ENCODE data around the gene DLG2. TPM values are rescaled to one million over a fixed set of nuclear protein-coding genes. Genes with fewer than 3 reads are reported as not detected.

Gene DLG2
- total and polyA plus RNA-seq, 4 donors: 0.30 to 5.5 (median 0.68) TPM

DNA sequence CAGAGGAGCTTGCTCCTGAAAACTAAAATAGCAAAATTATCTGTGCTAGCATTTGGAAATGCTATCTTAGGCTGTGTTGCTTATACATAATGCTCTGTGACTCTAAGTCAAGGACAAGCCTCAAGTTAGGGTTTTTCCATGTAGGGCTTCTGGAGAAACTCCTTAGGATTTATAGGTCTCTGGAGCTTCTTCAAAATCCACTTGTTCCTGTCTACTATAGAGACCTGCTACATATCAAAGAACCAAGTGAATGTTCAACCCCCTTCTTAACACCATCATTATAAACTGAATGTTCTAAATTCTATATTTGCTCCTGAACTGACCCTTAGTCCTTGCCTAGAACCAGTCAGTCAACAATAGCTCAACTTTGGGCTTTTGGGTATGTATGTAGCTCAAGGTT lies 1817.9 kb downstream of the DLG2 start:
- no peaks in the 10 kb centered on the region for H3K4me1 ChIP-seq (ENCODE audit: control insufficient read depth in 4 of 4, insufficient read depth in 4 of 4, low read length in 3 of 4)
- H3K36me3 ChIP-seq (ENCODE audit: control insufficient read depth in 4 of 4, insufficient read depth in 3 of 4, low read depth in 1 of 4, low read length in 3 of 4): no peaks in the 10 kb centered on the region
- H3K27me3 ChIP-seq (ENCODE audit: control insufficient read depth in 4 of 4, insufficient read depth in 4 of 4, low read length in 3 of 4): no peaks in the 10 kb centered on the region
- DNase-seq (ENCODE audit: low spot score): no peak
- no peak overlapping the region for H3K9ac ChIP-seq (ENCODE audit: low read depth in 1 of 2, low read length in 2 of 2)
- TF ChIP-seq YY1 (IDR thresholded peaks at IDR 0.05) (no peak), NR2F2 (IDR thresholded peaks at IDR 0.05) (no peak), HNF4G (IDR thresholded peaks at IDR 0.05) (no peak), RXRA (IDR thresholded peaks at IDR 0.05) (no peak), EGR1 (IDR thresholded peaks at IDR 0.05; ENCODE audit: low read depth in 2 of 2) (no peak), FOXA2 (IDR thresholded peaks at IDR 0.05) (no peak), TAF1 (conservative IDR thresholded peaks at IDR 0.05) (no peak), GABPA (IDR thresholded peaks at IDR 0.05 in 1 of 2, conservative IDR thresholded peaks at IDR 0.05 in 1 of 2) (no peak), SP1 (IDR thresholded peaks at IDR 0.05) (no peak), RAD21 (IDR thresholded peaks at IDR 0.05) (no peak), FOXA1 (IDR thresholded peaks at IDR 0.05) (no peak), JUND (IDR thresholded peaks at IDR 0.05) (no peak)
- TF ChIP-seq, protein P1, sequence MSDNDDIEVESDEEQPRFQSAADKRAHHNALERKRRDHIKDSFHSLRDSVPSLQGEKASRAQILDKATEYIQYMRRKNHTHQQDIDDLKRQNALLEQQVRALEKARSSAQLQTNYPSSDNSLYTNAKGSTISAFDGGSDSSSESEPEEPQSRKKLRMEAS (IDR thresholded peaks at IDR 0.05): no peak
- TF ChIP-seq, protein P2, sequence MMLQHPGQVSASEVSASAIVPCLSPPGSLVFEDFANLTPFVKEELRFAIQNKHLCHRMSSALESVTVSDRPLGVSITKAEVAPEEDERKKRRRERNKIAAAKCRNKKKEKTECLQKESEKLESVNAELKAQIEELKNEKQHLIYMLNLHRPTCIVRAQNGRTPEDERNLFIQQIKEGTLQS (IDR thresholded peaks at IDR 0.05): no peak
- TF ChIP-seq, protein P3, sequence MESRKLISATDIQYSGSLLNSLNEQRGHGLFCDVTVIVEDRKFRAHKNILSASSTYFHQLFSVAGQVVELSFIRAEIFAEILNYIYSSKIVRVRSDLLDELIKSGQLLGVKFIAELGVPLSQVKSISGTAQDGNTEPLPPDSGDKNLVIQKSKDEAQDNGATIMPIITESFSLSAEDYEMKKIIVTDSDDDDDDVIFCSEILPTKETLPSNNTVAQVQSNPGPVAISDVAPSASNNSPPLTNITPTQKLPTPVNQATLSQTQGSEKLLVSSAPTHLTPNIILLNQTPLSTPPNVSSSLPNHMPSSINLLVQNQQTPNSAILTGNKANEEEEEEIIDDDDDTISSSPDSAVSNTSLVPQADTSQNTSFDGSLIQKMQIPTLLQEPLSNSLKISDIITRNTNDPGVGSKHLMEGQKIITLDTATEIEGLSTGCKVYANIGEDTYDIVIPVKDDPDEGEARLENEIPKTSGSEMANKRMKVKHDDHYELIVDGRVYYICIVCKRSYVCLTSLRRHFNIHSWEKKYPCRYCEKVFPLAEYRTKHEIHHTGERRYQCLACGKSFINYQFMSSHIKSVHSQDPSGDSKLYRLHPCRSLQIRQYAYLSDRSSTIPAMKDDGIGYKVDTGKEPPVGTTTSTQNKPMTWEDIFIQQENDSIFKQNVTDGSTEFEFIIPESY (IDR thresholded peaks at IDR 0.05): no peak
- TF ChIP-seq, protein P4, sequence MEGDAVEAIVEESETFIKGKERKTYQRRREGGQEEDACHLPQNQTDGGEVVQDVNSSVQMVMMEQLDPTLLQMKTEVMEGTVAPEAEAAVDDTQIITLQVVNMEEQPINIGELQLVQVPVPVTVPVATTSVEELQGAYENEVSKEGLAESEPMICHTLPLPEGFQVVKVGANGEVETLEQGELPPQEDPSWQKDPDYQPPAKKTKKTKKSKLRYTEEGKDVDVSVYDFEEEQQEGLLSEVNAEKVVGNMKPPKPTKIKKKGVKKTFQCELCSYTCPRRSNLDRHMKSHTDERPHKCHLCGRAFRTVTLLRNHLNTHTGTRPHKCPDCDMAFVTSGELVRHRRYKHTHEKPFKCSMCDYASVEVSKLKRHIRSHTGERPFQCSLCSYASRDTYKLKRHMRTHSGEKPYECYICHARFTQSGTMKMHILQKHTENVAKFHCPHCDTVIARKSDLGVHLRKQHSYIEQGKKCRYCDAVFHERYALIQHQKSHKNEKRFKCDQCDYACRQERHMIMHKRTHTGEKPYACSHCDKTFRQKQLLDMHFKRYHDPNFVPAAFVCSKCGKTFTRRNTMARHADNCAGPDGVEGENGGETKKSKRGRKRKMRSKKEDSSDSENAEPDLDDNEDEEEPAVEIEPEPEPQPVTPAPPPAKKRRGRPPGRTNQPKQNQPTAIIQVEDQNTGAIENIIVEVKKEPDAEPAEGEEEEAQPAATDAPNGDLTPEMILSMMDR (IDR thresholded peaks at IDR 0.05; ENCODE audit: low read depth, low read length, missing input control): no peak
- H3K27ac ChIP-seq (ENCODE audit: low read depth in 1 of 2, low read length in 2 of 2): no peak overlapping the region
- no peak overlapping the region for H3K4me3 ChIP-seq (ENCODE audit: low read depth in 1 of 3, low read length in 3 of 3)
- no peaks in the 10 kb centered on the region for H3K9me3 ChIP-seq (ENCODE audit: control insufficient read depth in 4 of 4, low read length in 3 of 4)

DNA sequence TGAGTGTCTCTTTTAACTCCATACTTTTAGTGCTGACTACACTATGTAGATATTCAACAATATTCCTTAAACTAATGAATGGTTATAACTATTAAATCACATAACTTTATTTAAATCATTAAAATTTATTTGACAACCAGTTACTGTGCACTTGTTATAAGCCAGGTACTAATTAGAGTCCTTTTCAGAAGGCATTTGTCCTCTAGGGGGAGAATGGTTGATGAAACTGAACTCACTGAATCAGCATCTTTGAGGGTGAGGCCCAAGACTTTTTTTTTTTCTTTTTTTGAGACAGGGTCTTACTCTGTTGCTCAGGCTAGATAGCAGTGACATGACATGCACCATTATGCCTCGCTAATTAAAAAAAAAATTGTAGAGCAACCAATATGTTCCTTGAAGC lies 1825.3 kb downstream of the DLG2 start:
- TF ChIP-seq SP1 (IDR thresholded peaks at IDR 0.05): no peak
- TF ChIP-seq, protein P1 (IDR thresholded peaks at IDR 0.05): no peak
- no peak for TF ChIP-seq FOXA1 (IDR thresholded peaks at IDR 0.05)
- TF ChIP-seq, protein P4 (IDR thresholded peaks at IDR 0.05; ENCODE audit: low read depth, low read length, missing input control): no peak
- no peak for TF ChIP-seq YY1 (IDR thresholded peaks at IDR 0.05)
- TF ChIP-seq, protein P3 (IDR thresholded peaks at IDR 0.05): no peak
- no peak for TF ChIP-seq RXRA (IDR thresholded peaks at IDR 0.05)
- no peak for TF ChIP-seq JUND (IDR thresholded peaks at IDR 0.05)
- no peak for TF ChIP-seq TAF1 (conservative IDR thresholded peaks at IDR 0.05)
- TF ChIP-seq, protein P5, sequence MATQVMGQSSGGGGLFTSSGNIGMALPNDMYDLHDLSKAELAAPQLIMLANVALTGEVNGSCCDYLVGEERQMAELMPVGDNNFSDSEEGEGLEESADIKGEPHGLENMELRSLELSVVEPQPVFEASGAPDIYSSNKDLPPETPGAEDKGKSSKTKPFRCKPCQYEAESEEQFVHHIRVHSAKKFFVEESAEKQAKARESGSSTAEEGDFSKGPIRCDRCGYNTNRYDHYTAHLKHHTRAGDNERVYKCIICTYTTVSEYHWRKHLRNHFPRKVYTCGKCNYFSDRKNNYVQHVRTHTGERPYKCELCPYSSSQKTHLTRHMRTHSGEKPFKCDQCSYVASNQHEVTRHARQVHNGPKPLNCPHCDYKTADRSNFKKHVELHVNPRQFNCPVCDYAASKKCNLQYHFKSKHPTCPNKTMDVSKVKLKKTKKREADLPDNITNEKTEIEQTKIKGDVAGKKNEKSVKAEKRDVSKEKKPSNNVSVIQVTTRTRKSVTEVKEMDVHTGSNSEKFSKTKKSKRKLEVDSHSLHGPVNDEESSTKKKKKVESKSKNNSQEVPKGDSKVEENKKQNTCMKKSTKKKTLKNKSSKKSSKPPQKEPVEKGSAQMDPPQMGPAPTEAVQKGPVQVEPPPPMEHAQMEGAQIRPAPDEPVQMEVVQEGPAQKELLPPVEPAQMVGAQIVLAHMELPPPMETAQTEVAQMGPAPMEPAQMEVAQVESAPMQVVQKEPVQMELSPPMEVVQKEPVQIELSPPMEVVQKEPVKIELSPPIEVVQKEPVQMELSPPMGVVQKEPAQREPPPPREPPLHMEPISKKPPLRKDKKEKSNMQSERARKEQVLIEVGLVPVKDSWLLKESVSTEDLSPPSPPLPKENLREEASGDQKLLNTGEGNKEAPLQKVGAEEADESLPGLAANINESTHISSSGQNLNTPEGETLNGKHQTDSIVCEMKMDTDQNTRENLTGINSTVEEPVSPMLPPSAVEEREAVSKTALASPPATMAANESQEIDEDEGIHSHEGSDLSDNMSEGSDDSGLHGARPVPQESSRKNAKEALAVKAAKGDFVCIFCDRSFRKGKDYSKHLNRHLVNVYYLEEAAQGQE (IDR thresholded peaks at IDR 0.05): no peak
- no peak for TF ChIP-seq EGR1 (IDR thresholded peaks at IDR 0.05; ENCODE audit: low read depth in 2 of 2)
- no peak for TF ChIP-seq FOXA2 (IDR thresholded peaks at IDR 0.05)
- TF ChIP-seq RAD21 (IDR thresholded peaks at IDR 0.05): no peak
- TF ChIP-seq NR2F2 (IDR thresholded peaks at IDR 0.05): no peak
- TF ChIP-seq HNF4A (conservative IDR thresholded peaks at IDR 0.05): no peak
- TF ChIP-seq GABPA (IDR thresholded peaks at IDR 0.05 in 1 of 2, conservative IDR thresholded peaks at IDR 0.05 in 1 of 2): no peak
- TF ChIP-seq, protein P2 (IDR thresholded peaks at IDR 0.05): no peak
- no peaks in the 10 kb centered on the region for H3K9me3 ChIP-seq (ENCODE audit: control insufficient read depth in 4 of 4, low read length in 3 of 4)
- no peak overlapping the region for H3K4me3 ChIP-seq (ENCODE audit: low read depth in 1 of 3, low read length in 3 of 3)
- no peaks in the 10 kb centered on the region for H3K4me1 ChIP-seq (ENCODE audit: control insufficient read depth in 4 of 4, insufficient read depth in 4 of 4, low read length in 3 of 4)
- H3K9ac ChIP-seq (ENCODE audit: low read depth in 1 of 2, low read length in 2 of 2): no peak overlapping the region
- H3K27me3 ChIP-seq (ENCODE audit: control insufficient read depth in 4 of 4, insufficient read depth in 4 of 4, low read length in 3 of 4): no peaks in the 10 kb centered on the region
- H3K36me3 ChIP-seq (ENCODE audit: control insufficient read depth in 4 of 4, insufficient read depth in 3 of 4, low read depth in 1 of 4, low read length in 3 of 4): no peaks in the 10 kb centered on the region
- 91% methylated on average over 1 of the region's 1 CpG for WGBS
- H3K27ac ChIP-seq (ENCODE audit: low read depth in 1 of 2, low read length in 2 of 2): no peak overlapping the region
- DNase-seq (ENCODE audit: low spot score): no peak
